NOMO-1 treated with dmso at 0.1 percent for 144 hours (cell line): ENCODE measurements around the gene JAK3.
"Not testable (repeated sequence)": the region's sequence is repeated elsewhere in the genome, so short reads cannot be mapped to it uniquely, and the experiment has no call there.

Experiments used
- DNase-seq: peaks from one replicate; lab custom pipeline; 2025; ENCODE audit not compliant: unreplicated experiment; lab: John Stamatoyannopoulos, UW

The JAK3 gene

DNA sequence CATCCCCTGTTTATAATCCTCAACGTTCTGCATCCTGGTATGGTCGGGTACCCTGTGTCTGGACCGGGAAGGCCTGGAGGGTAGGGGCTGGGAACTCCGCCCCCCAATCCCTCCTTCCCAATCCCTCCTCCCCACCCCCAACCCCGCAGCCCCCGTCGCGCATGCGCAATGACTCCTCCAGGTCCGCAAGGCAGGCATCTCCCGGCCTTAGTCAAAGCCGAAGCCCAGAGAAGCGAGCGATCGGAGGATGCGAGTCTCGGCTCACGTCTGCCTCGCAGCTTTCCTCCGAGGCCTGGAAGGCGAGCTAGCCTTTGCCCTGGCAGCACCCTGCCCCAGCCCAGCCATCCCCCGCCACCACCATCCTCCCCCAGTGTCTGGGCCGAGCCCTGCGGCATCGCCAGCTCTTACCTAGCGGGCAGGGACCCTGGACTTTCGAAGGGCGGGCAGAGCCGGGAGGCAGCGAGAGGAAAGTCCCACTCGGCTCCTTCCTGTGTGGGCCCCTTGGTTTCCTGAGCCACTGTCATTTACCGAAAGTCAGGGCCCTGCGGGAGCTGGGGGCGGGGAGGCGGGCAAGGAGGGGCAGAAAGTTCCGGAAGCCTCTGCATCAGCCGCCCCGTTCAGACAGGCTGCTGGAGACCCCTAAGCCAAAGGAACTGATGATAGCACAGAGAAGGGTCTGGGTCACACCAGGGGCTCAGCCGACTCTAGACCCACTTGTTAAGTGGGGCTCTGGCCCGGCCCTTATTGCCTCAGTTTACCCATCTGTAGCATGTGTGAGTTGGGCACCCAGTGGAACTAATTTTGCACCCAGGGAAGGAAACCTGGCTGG lies at the start of gene JAK3:
Gene JAK3 (minus strand): TSS at position 445 of the 829 bp plus-strand sequence. CDS start 3,565 bp downstream, outside the sequence.
- DNase-seq = peak; percentile 25

DNA sequence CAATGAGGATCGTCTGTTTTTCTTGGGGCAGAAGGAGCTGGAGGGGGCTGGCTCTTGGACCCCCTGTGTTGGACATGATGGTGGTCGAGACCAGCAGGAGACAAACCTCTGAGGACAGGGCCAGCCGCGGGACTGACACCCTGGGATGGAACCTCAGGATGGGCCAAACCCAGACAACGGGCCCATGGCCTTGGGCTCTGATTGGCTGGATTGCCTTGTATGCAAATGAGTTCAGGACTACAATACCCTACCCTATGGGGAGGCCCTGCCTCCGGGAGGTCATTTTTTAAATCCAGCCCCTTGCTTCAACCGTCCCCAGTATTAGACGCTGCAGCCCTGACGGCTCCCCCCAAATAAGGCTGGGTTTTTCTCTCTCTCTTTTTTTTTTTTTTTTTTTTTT lies 46.0 kb upstream of the JAK3 start:
- DNase-seq = no peak

DNA sequence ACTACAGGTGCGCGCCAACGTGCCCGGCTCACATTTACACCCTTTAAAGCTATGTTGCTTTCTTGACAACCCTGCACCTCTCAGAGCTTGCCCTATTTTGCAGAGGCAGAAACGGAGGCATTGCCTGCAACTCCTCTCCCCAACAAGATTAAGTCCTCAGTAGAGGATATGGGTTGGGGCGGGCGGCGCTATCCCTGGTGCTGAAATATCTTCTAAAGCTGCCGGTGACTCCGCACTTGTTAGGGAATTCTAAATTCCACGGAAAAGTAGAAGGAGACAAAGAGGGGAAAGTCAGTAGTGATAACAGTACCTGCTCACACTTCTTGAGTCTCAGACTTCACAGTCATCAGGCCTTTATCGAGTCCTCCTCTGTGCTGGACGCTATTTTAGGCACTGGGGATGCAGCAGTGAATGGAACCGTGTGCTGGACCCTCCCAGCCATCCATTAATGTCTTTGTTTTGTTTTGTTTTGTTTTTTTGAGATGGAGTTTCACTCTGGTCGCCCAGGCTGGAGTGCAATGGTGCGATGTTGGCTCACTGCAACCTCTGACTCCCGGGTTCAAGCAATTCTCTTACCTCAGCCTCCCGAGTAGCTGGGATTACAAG lies 41.9 kb upstream of the JAK3 start:
- no peak for DNase-seq

DNA sequence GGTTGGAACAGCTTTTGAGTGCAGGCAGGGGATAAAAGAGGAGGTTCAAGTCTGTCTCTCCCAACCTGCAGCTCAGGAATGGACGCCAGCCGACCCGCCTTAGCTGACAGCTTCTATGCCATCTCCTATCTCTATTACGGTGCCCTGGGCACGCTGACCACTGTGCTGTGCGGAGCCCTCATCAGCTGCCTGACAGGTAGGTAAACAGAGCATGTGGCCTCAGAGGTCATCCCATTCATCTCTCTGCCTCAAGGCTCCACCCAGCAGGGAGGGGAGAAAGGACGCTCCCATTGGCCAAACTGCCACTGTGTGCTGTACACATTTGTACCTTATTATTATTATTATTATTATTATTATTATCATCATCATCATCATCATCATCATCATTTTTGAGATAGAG lies 40.5 kb upstream of the JAK3 start:
- no peak for DNase-seq

DNA sequence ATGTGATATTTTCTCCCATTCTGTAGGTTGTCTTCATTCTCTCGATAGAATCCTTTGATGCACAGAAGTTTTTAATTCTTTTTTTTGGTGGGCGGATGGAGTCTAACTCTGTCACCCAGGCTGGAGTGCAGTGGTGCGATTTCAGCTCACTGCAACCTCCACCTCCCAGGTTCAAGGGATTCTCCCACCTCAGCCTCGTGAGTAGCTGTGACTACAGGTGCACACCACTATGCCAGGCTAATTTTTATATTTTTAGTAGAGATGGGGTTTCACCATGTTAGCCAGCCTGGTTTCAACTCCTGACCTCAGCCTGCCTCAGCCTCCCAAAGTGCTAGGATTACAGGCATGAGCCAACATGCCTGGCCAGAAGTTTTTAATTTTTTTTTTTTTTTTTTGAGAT lies 39.4 kb upstream of the JAK3 start:
- DNase-seq = not testable (repeated sequence)

DNA sequence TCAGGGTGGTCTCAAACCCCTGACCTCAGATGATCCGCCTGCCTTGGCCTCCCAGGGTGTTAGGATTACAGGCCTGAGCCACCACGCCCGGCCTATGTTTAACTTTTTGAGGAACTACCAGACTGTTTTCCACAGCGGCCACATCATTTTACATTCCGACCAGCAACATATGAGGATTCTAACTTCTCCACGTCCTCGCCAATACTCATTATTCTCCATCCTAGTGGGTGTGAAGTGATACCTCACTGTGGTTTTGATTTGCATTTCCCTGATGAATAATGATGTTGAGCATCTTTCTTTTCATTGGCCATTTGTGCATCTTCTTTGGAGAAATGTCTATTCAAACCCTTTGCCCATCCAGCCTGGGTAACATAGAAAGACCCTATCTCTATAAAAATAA lies 38.7 kb upstream of the JAK3 start:
- no peak for DNase-seq

DNA sequence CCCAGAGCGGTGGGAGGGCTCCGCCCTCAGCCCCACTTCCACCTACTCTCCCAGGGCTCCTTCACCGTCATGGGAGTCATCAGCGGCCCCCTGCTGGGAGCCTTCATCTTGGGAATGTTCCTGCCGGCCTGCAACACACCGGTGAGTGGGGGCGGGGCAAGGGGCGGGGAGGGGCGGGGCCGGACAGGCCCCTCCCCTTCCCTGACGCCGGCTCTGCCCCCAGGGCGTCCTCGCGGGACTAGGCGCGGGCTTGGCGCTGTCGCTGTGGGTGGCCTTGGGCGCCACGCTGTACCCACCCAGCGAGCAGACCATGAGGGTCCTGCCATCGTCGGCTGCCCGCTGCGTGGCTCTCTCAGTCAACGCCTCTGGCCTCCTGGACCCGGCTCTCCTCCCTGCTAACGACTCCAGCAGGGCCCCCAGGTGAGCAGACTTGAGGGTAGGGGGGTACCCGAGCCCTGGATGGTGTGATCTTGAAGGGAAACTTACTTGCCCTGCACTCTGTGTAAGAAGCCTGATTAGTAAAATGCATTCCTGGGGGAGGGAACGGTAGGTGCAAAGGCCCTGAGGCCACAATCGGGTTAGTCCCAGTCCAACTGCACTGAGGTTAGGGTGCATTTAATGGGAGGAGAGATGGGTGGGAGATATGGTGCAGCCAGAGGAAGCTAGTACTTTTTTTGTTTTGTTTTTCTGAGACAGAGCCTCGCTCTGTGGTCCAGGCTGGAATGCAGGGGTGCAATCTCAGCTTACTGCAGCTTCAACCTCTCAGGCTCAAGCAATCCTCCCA lies 36.0 kb upstream of the JAK3 start:
- DNase-seq = no peak

DNA sequence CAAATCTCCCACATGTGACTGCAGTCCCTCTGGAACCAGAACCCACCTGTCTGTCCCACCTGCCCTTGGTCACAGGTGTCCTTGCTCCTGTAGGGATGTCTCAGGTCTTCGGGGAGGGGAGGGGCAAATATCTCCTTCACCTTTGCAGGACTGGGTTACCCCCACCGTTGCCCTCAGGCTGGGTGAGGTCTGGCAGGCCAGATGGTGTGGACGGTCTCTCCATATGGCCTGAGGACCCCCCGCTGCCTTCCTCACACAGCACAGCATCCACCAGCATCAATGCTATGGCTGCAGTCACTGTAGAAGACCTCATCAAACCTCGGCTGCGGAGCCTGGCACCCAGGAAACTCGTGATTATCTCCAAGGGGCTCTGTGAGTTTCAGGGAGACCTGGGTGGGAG lies 33.9 kb upstream of the JAK3 start:
- DNase-seq = no peak

DNA sequence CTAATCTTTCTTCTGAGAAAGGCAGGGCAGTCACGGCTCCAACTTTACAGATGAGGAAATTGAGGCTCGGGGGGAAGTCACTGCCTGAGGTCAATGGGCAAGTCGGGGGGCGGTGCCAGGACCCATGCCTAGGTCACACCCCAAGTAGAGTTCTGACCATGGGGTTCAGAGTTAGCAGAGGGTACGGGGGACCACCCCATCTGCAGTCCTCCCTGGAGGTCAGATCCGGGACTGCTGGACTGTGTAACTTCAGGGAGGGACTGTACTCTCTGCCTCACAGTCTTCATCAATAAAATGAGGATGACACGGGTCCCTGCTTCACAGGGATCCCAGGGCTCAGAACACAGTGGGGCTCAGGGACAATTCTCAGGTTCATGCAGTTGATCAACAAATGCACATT lies 31.7 kb upstream of the JAK3 start:
- no peak for DNase-seq

DNA sequence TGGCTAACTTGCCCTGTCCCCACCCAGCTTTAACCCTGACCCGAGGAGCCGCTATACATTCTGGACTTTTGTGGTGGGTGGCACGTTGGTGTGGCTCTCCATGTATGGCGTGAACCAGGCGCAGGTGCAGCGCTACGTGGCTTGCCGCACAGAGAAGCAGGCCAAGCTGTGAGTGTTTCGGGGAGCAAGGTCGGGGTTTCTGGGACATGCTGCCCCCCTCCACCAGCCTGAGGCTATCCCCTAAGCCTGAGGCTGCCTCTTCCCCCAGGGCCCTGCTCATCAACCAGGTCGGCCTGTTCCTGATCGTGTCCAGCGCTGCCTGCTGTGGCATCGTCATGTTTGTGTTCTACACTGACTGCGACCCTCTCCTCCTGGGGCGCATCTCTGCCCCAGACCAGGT lies 29.9 kb upstream of the JAK3 start:
- DNase-seq = no peak

DNA sequence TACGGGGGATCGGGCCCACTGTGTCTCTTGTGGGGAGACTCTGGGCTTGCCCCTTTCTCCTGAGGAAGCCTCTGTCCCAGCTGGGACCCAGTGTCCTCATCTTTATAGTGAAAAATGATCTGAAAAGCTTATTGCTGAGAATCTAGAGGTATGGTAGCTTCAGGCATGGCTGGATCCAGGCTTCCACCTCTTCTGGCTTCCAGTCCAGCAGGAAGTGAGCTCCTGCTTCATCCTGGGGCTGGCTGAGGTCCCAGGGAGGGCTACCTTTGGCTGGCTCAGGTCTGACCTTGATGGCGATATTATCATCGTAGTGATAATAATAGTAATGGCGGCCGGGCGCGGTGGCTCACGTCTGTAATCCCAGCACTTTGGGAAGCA lies 27.0 kb upstream of the JAK3 start:
- DNase-seq = no peak

DNA sequence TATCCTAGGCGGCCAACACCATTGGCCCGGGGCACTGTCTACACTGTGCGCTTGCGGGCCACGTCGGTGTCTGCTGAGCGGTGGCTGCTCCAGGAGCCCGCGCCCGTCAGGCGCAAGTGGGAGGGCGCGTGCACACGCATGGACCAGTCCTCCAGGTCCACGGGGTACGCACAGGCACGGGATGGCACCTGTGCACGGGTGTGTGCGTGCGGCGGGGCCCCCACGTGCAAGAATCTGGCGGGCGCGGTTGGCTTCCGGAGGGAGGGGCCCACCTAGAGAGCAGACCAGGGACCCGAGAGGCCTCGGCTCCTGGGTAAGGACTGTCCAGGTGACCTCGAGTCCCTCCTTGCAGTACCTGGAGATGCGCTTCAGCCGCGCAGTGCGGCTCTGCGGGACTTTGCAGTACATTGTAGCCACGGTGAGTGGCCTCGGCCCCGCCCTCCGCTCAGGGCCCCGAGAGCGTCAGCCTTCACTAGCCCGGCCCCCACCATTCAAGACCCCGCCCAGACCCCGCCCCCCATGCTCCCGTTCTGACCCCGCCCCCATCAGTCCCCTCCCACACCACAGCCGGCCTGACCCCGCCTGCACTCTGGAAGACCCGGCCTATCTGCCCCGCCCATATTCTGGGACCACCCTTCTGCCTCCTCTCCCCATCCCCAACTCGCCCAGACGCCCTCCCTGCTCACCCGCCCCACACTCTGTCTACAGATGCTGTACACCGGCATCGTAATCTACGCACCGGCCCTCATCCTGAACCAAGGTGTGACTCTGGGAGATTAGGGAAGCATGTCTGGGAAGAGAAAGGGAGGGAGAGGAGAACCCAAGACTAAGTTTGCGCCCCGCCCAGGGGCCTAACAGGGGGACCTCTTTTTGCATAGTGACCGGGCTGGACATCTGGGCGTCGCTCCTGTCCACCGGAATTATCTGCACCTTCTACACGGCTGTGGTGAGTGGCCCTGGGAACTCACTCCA lies 26.3 kb upstream of the JAK3 start:
- peak; percentile 25 for DNase-seq

DNA sequence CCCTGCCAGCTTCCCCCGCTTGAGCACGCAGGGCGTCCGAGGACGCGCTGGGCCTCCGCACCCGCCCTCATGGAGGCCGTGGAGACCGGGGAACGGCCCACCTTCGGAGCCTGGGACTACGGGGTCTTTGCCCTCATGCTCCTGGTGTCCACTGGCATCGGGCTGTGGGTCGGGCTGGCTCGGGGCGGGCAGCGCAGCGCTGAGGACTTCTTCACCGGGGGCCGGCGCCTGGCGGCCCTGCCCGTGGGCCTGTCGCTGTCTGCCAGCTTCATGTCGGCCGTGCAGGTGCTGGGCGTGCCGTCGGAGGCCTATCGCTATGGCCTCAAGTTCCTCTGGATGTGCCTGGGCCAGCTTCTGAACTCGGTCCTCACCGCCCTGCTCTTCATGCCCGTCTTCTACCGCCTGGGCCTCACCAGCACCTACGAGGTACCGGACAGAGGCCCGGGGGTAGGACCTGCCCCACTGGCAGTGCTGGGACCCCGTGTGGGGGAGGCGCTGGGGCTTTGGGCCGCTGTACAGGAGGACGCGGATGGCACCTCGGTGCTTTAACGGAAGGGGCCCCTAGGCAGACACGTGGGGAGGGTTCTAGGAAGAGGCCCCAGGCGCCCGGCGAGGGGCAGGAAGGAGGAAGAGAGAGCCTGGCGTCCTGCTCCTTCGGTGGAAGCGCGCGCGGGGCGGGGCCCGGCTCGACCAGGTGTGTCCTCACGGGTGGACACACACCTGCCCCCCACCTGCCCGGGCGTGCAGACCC lies 24.6 kb upstream of the JAK3 start:
- peak; percentile 64 for DNase-seq

DNA sequence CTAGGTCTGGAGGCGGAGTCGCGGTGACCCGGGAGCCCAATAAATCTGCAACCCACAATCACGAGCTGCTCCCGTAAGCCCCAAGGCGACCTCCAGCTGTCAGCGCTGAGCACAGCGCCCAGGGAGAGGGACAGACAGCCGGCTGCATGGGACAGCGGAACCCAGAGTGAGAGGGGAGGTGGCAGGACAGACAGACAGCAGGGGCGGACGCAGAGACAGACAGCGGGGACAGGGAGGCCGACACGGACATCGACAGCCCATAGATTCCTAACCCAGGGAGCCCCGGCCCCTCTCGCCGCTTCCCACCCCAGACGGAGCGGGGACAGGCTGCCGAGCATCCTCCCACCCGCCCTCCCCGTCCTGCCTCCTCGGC lies 24.1 kb upstream of the JAK3 start, which contains the start of gene SLC5A5:
Gene SLC5A5 (plus strand): TSS at position 68 of the 373 bp plus-strand sequence. CDS start 375 bp downstream, outside the sequence.
- DNase-seq = peak; percentile 22

DNA sequence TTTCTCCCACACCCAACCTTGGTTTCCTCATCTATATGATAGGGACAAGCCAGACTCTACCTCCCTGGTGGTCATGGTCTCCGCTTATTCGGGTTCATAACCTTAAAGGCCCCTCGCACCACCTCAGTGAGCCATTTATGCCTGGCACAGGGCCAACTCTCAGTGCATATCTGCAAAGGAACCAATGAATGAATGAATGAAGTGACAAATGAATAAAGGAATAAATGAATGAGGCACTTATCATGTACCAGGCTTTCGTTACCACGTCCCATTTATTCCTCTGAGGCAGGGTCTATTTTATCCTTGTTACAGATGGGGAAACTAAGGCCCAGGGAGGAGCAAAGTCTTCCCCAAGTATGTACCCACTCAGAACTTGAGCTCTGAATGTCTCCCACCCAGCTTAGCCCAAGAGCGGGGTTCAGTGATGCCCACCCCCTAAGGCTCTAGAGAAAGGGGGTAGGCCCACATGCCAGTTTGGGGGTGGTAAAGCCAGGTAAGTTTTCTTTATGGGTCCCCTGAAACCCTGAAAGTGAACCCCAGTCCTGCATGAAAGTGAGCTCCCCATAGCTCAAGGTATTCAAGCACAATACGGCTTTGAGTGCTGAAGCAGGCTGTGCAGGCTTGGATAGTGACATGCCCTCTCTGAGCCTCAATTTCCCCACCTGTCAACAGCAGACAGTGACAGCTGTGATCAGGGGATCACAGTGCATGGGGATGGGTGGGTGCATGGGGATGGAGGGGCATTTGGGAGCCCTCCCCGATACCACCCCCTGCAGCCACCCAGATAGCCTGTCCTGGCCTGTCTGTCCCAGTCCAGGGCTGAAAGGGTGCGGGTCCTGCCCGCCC lies 23.5 kb upstream of the JAK3 start:
- DNase-seq = no peak

DNA sequence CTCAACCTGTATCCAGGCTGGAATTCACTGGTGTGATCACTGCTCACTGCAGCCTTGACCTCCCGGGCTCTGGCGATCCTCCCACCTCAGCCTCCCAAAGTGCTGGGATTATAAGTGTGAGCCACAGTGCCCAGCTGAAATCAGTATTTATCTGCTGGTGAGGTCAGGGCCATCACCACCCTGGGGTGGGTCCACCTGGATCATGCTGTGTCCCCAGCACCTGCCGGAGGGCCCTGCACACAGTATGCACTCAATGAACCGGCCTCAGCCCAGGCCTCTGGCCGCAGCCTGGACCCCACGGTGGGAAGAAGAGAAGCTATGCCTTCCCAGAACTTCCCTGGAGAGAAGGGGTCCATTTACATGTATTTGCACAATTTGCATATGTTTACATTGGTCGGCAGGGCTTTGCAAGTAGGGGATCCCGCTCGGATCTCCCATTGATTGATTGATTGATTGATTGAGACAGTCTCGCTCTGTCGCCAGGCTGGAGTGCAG lies 21.4 kb upstream of the JAK3 start:
- DNase-seq = no peak

DNA sequence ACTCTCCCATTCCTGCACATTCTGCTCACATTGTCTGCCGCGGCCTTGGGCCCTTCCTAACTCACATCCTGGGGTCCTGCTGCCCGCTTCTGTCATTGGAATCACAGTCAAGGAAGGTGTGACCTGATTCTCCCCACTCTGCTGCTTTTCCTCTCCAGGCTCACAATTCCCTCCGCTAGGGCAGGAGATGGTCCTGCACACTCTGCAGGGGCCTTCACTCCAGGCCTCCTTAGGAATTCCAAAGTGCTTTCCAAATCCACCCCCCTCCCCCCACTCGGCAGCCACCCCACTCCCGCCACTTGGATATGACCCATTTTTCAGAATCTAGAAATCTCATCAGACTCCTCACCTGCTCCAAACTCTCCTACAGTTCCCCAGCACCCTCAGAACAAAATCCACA lies 20.9 kb upstream of the JAK3 start:
- no peak for DNase-seq

DNA sequence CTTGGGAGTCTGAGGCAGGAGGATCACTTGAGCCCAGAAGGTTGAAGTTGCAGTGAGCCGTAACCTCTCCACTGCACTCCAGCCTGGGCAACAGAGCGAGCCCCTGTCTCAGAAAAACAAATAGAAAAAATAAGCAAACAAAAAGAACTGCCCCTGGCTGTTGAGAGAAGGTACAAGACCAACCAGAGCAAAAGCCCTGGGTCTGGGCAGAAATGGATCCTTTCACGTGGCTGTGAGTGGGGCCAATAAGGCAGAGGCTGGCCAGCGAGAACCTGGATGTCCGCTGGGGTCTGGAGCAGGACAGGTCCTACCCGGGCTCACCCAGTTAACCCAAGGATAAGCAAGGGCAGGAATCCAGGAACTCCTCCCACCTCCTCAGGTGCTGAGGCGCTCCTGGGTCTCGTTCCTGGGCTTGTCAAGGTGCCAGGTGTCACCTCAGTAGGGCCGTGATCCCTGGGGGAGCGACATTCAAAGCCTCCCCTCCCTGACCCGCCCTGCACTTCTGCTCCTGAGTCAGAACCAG lies 19.2 kb upstream of the JAK3 start:
- no peak for DNase-seq
